CD8-positive, alpha-beta memory T cell (primary cell): ENCODE measurements around the gene KIF1B. TPM values are rescaled to one million over a fixed set of nuclear protein-coding genes. Genes with fewer than 3 reads are reported as not detected.
"Not testable (repeated sequence)": the region's sequence is repeated elsewhere in the genome, so short reads cannot be mapped to it uniquely, and the experiment has no call there.

Experiments used
- CTCF ChIA-PET: fragments of 350-600 bp; sonication (Branson Sonifier 250); formaldehyde crosslinking; loops from one replicate; lab custom pipeline; 2021; ENCODE audit warnings: antibody characterized with exemption; lab: Charles Lee
- POLR2A ChIA-PET: fragments of 350-600 bp; sonication (Branson Sonifier 250); formaldehyde crosslinking; loops from one replicate; lab custom pipeline; 2021; ENCODE audit warnings: antibody characterized with exemption; lab: Charles Lee
- DNase-seq, 5 donors: peaks; one replicate each; pipeline versions ENCODE4 v3.0.0 to v3.0.0-alpha.2; 2020 to 2022; ENCODE audit warnings: mixed read lengths in 1 of 5
- H3K27ac ChIP-seq: one replicate; pipeline ENCODE4 v1.7.0; 2013; ENCODE audit warnings: low read depth, mild to moderate bottlenecking, low read length, moderate library complexity
- H3K27me3 ChIP-seq: 2 replicates; pipeline ENCODE4 v1.7.0; 2013; ENCODE audit warnings: low read length, mild to moderate bottlenecking; ENCODE audit not compliant: insufficient read depth, poor library complexity, severe bottlenecking
- H3K36me3 ChIP-seq: 2 replicates; pipeline ENCODE4 v1.7.0; 2013; ENCODE audit warnings: mild to moderate bottlenecking, low read length, moderate library complexity; ENCODE audit not compliant: insufficient read depth
- H3K4me1 ChIP-seq: 2 replicates; pipeline ENCODE4 v1.7.0; 2013; ENCODE audit warnings: mild to moderate bottlenecking, low read length, moderate library complexity; ENCODE audit not compliant: insufficient read depth
- H3K4me3 ChIP-seq: 2 replicates; pipeline ENCODE4 v1.7.0; 2013; ENCODE audit warnings: mild to moderate bottlenecking, low read length
- H3K9me3 ChIP-seq: 2 replicates; pipeline ENCODE4 v1.7.0; 2013; ENCODE audit warnings: mild to moderate bottlenecking, low read length
- H3K27ac Mint-ChIP-seq, 8 donors: one replicate each; pipeline ENCODE4 v1.8.0; 2020 to 2021; ENCODE audit warnings: mixed read lengths in 8 of 8, mild to moderate bottlenecking in 6 of 8, inconsistent platforms in 3 of 8, moderate library complexity in 3 of 8
- H3K27me3 Mint-ChIP-seq, 2 donors: one replicate each; pipeline ENCODE4 v1.8.0; 2020 to 2021; ENCODE audit warnings: mixed read lengths in 2 of 2, mild to moderate bottlenecking in 1 of 2, moderate library complexity in 1 of 2
- H3K36me3 Mint-ChIP-seq, 3 donors: one replicate each; pipeline ENCODE4 v1.8.0; 2020 to 2021; ENCODE audit warnings: mixed read lengths in 3 of 3, inconsistent platforms in 1 of 3, mild to moderate bottlenecking in 1 of 3
- H3K4me1 Mint-ChIP-seq, 3 donors: one replicate each; pipeline ENCODE4 v1.8.0; 2020 to 2021; ENCODE audit warnings: mixed read lengths in 3 of 3, inconsistent platforms in 1 of 3, mild to moderate bottlenecking in 1 of 3
- H3K4me3 Mint-ChIP-seq, 7 donors: one replicate each; pipeline ENCODE4 v1.8.0; 2020 to 2021; ENCODE audit warnings: mixed read lengths in 7 of 7, mild to moderate bottlenecking in 6 of 7, moderate library complexity in 4 of 7, inconsistent platforms in 2 of 7
- H3K9me3 Mint-ChIP-seq, 5 donors: one replicate each; pipeline ENCODE4 v1.8.0; 2020 to 2022; ENCODE audit warnings: mixed read lengths in 5 of 5, mild to moderate bottlenecking in 3 of 5, moderate library complexity in 2 of 5, inconsistent platforms in 1 of 5
- polyA plus RNA-seq: library from polyadenylated mRNA; unstranded; fragments of 300-500 nt; fragmentation: Illumina TruSeq; gene quantifications from one replicate; pipeline ENCODE4 v1.2.3, GENCODE V29; 2021
- total RNA-seq, 2 experiments: library from RNA; stranded (reverse); gene quantifications; one replicate each; pipeline ENCODE4 v1.2.3, GENCODE V29; 2021

Gene KIF1B
- total and polyA plus RNA-seq, 3 experiments from 2014 or later = 2.6 to 17.8 (median 17.5) TPM

- Histone ChIP-seq H3K4me3 (no peak overlapping the region), H3K9me3 (no peaks in the 10 kb centered on the region), H3K27me3 (no peaks in the 10 kb centered on the region), H3K36me3 (peaks cover 10% of the 10 kb centered on the region), H3K4me1 (no peaks in the 10 kb centered on the region), H3K27ac (no peak overlapping the region)
- no peak for DNase-seq
- POLR2A ChIA-PET = interaction anchor here (0.6 kb wide), 1 partner anchor 548 kb away, joined by 3 read pairs; no protein-coding TSS in a partner anchor
- Mint-ChIP-seq H3K4me3 (no peak overlapping the region), H3K36me3 (peaks cover 0 to 43% (median 19%) of the 10 kb centered on the region in 3 donors), H3K27me3 (no peaks in the 10 kb centered on the region), H3K9me3 (no peaks in the 10 kb centered on the region), H3K27ac (no peak overlapping the region), H3K4me1 (no peaks in the 10 kb centered on the region)
- CTCF ChIA-PET = no interaction called here
These were observed 211.3 kb downstream of the KIF1B start for GRCh38 chr1:10421637-10422036.

- Mint-ChIP-seq H3K36me3 (peaks cover 0 to 21% (median 13%) of the 10 kb centered on the region in 3 donors), H3K27ac (no peak overlapping the region), H3K4me1 (peaks cover 2 to 6% (median 4%) of the 10 kb centered on the region in 3 donors), H3K27me3 (peaks cover 0 to 1% of the 10 kb centered on the region in 2 donors), H3K9me3 (no peaks in the 10 kb centered on the region), H3K4me3 (no peak overlapping the region)
- Histone ChIP-seq H3K4me3 (no peak overlapping the region), H3K36me3 (no peaks in the 10 kb centered on the region), H3K9me3 (no peaks in the 10 kb centered on the region), H3K4me1 (peaks cover under 1% of the 10 kb centered on the region), H3K27ac (no peak overlapping the region), H3K27me3 (no peaks in the 10 kb centered on the region)
- ChIA-PET CTCF (interaction anchor here (0.5 to 1.4 kb wide), 3 partner anchors 30 to 550 kb away, joined by 3 read pairs; no protein-coding TSS in a partner anchor), POLR2A (no interaction called here)
- DNase-seq = no peak
These were observed 213.7 kb downstream of the KIF1B start for GRCh38 chr1:10424034-10424433.

GRCh38 chr1:10424651-10425050 is 214.3 kb downstream of the KIF1B start:
- Mint-ChIP-seq H3K36me3 (peaks cover 0 to 15% (median 7%) of the 10 kb centered on the region in 3 donors), H3K27me3 (peaks cover 0 to 1% of the 10 kb centered on the region in 2 donors), H3K4me1 (peaks cover 2 to 10% (median 5%) of the 10 kb centered on the region in 3 donors), H3K4me3 (no peak overlapping the region), H3K9me3 (no peaks in the 10 kb centered on the region), H3K27ac (no peak overlapping the region)
- no peak overlapping the region for H3K27ac ChIP-seq
- H3K4me3 ChIP-seq = no peak overlapping the region
- POLR2A ChIA-PET = no interaction called here
- CTCF ChIA-PET = interaction anchor here (0.6 to 1.4 kb wide), 2 partner anchors 74 to 550 kb away, joined by 3 read pairs; no protein-coding TSS in a partner anchor
- H3K36me3 ChIP-seq = no peaks in the 10 kb centered on the region
- no peak for DNase-seq
- H3K9me3 ChIP-seq = no peaks in the 10 kb centered on the region
- H3K4me1 ChIP-seq = peaks cover 7% of the 10 kb centered on the region
- H3K27me3 ChIP-seq = no peaks in the 10 kb centered on the region

- H3K27ac Mint-ChIP-seq, H3K27me3 ChIP-seq, H3K27me3 Mint-ChIP-seq, H3K4me3 Mint-ChIP-seq, DNase-seq, H3K36me3 ChIP-seq, H3K36me3 Mint-ChIP-seq, H3K9me3 Mint-ChIP-seq, H3K9me3 ChIP-seq, H3K4me3 ChIP-seq, H3K27ac ChIP-seq, POLR2A ChIA-PET: not testable (repeated sequence)
- peaks cover 10 to 19% (median 15%) of the 10 kb centered on the region in 3 donors for H3K4me1 Mint-ChIP-seq
- H3K4me1 ChIP-seq = peaks cover 13% of the 10 kb centered on the region
- CTCF ChIA-PET = interaction anchor here (1.0 kb wide), 2 partner anchors 10 to 215 kb away, joined by 3 read pairs; partner anchors contain the start of gene KIF1B
These were observed 215.6 kb downstream of the KIF1B start for GRCh38 chr1:10425826-10426534.

- CTCF ChIA-PET = interaction anchor here (1.0 kb wide), 1 partner anchor 216 kb away, joined by 3 read pairs; the partner anchor contains the start of gene KIF1B
- H3K36me3 Mint-ChIP-seq, H3K36me3 ChIP-seq, H3K4me3 Mint-ChIP-seq, H3K27ac ChIP-seq, POLR2A ChIA-PET, H3K9me3 ChIP-seq, H3K9me3 Mint-ChIP-seq, H3K4me3 ChIP-seq, H3K27me3 ChIP-seq, H3K27me3 Mint-ChIP-seq, DNase-seq, H3K27ac Mint-ChIP-seq: not testable (repeated sequence)
- H3K4me1 Mint-ChIP-seq = peaks cover 15 to 25% (median 20%) of the 10 kb centered on the region in 3 donors
- H3K4me1 ChIP-seq = peaks cover 18% of the 10 kb centered on the region
These were observed 216.1 kb downstream of the KIF1B start for GRCh38 chr1:10426535-10426848.

- Mint-ChIP-seq H3K27me3 (peaks cover 0 to 1% of the 10 kb centered on the region in 2 donors), H3K27ac (peak overlapping the region in 2 of 8 donors; percentile 7 to 83), H3K9me3 (no peaks in the 10 kb centered on the region), H3K36me3 (peaks cover 0 to 3% (median 0%) of the 10 kb centered on the region in 3 donors), H3K4me3 (peak overlapping the region in 5 of 7 donors; percentile 66 to 93 (median 88)), H3K4me1 (peaks cover 15 to 33% (median 21%) of the 10 kb centered on the region in 3 donors)
- Histone ChIP-seq H3K36me3 (no peaks in the 10 kb centered on the region), H3K27ac (no peak overlapping the region), H3K27me3 (no peaks in the 10 kb centered on the region), H3K4me1 (peaks cover 18% of the 10 kb centered on the region), H3K4me3 (no peak overlapping the region), H3K9me3 (no peaks in the 10 kb centered on the region)
- ChIA-PET CTCF (interaction anchor here (0.6 to 3.6 kb wide), 13 partner anchors 11 to 1001 kb away, joined by 3 to 37 read pairs (median 3); partner anchors contain the start of genes KIF1B and PGD), POLR2A (no interaction called here)
- DNase-seq = no peak
These were observed 218.6 kb downstream of the KIF1B start for GRCh38 chr1:10428984-10429383.

- peaks cover 0 to 1% of the 10 kb centered on the region in 2 donors for H3K27me3 Mint-ChIP-seq
- CTCF ChIA-PET = interaction anchor here (0.6 to 3.6 kb wide), 25 partner anchors 9 to 1002 kb away, joined by 3 to 37 read pairs (median 3); partner anchors contain the start of genes KIF1B and PGD
These were observed 219.5 kb downstream of the KIF1B start for GRCh38 chr1:10429868-10430215.

More at GRCh38 chr1:10429868-10430215, 219.5 kb downstream of the KIF1B start:
- Mint-ChIP-seq H3K4me3 (peak overlapping the region; percentile 83 to 96 (median 89)), H3K27ac (peak overlapping the region; percentile 83 to 95 (median 90)), H3K9me3 (no peaks in the 10 kb centered on the region), H3K4me1 (peaks cover 15 to 33% (median 21%) of the 10 kb centered on the region in 3 donors), H3K36me3 (peaks cover 0 to 3% (median 0%) of the 10 kb centered on the region in 3 donors)
- peak in 1 of 5 donors; percentile 1 for DNase-seq
- Histone ChIP-seq H3K4me1 (peaks cover 18% of the 10 kb centered on the region), H3K27ac (peak overlapping the region; percentile 82), H3K9me3 (no peaks in the 10 kb centered on the region), H3K27me3 (no peaks in the 10 kb centered on the region), H3K4me3 (peak overlapping the region; percentile 82), H3K36me3 (no peaks in the 10 kb centered on the region)
- POLR2A ChIA-PET = interaction anchor here (0.6 to 0.7 kb wide), 2 partner anchors 23 to 1288 kb away, joined by 4 to 7 read pairs; no protein-coding TSS in a partner anchor
